ENCODE data around the gene TTLL8.

DNA sequence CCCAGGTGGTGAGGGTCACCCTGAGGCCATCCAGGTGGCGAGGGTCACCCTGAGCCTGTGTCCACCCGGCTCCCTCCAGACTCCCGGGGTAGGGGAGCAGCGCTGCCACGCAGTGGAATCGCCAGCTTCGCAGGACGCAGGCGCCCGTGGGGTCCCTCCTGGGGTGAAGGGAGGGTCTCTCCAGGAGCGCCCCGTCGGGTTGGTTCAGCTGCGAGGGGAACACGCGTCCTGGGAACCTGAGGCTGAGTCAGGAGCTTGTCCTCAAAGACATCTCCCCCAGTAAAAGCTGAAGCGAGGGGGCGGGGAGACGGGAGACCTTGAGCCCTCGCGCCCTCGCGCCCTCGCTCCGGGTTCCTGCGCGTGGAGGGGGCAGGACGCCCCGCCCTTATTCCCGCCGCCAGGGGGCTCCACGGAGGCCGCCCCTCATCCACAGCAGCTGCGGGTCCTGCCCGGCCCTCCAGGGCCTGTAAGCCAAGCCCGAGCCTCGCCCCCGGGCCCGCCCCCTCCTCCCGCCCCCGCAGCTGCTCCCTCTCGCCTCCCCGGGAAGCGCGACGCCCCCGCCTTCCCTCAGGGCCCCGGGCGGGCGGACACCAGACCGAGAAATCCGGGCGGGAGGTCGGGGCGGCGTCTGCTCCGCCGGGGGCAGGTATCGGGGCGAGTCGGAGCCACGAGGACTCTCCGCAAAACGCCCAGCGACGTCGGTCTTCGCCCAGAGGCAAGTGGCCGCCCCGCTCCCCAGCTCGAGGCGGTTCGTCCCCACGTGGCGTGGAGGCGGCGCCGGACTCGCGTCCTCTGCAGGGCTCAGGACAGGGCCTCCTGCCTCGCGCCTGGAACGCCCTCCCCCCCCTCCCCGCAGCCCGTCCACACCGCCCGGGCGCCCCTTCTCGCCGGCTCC is 74.7 kb downstream of the TTLL8 start:
- TF ChIP-seq, protein P1, sequence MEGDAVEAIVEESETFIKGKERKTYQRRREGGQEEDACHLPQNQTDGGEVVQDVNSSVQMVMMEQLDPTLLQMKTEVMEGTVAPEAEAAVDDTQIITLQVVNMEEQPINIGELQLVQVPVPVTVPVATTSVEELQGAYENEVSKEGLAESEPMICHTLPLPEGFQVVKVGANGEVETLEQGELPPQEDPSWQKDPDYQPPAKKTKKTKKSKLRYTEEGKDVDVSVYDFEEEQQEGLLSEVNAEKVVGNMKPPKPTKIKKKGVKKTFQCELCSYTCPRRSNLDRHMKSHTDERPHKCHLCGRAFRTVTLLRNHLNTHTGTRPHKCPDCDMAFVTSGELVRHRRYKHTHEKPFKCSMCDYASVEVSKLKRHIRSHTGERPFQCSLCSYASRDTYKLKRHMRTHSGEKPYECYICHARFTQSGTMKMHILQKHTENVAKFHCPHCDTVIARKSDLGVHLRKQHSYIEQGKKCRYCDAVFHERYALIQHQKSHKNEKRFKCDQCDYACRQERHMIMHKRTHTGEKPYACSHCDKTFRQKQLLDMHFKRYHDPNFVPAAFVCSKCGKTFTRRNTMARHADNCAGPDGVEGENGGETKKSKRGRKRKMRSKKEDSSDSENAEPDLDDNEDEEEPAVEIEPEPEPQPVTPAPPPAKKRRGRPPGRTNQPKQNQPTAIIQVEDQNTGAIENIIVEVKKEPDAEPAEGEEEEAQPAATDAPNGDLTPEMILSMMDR (tag by site-specific recombination; IDR thresholded peaks at IDR 0.05), result no peak
- TF ChIP-seq, protein P2, sequence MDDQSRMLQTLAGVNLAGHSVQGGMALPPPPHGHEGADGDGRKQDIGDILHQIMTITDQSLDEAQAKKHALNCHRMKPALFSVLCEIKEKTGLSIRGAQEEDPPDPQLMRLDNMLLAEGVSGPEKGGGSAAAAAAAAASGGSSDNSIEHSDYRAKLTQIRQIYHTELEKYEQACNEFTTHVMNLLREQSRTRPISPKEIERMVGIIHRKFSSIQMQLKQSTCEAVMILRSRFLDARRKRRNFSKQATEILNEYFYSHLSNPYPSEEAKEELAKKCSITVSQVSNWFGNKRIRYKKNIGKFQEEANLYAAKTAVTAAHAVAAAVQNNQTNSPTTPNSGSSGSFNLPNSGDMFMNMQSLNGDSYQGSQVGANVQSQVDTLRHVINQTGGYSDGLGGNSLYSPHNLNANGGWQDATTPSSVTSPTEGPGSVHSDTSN (CRISPR knock-in tag; IDR thresholded peaks at IDR 0.05), result no peak
- no peak for TF ChIP-seq ZNF280D (tag by site-specific recombination; IDR thresholded peaks at IDR 0.05)
- TF ChIP-seq, protein P3, sequence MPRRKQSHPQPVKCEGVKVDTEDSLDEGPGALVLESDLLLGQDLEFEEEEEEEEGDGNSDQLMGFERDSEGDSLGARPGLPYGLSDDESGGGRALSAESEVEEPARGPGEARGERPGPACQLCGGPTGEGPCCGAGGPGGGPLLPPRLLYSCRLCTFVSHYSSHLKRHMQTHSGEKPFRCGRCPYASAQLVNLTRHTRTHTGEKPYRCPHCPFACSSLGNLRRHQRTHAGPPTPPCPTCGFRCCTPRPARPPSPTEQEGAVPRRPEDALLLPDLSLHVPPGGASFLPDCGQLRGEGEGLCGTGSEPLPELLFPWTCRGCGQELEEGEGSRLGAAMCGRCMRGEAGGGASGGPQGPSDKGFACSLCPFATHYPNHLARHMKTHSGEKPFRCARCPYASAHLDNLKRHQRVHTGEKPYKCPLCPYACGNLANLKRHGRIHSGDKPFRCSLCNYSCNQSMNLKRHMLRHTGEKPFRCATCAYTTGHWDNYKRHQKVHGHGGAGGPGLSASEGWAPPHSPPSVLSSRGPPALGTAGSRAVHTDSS (tag by site-specific recombination; IDR thresholded peaks at IDR 0.05), result no peak
- TF ChIP-seq ZIC2 (tag by site-specific recombination; IDR thresholded peaks at IDR 0.05), result no peak
- TF ChIP-seq ZNF677 (tag by site-specific recombination; IDR thresholded peaks at IDR 0.05), result no peak
- no peak for TF ChIP-seq PATZ1 (tag by site-specific recombination; IDR thresholded peaks at IDR 0.05)
- TF ChIP-seq ZNF37A (tag by site-specific recombination; IDR thresholded peaks at IDR 0.05), result no peak

Measured in HEK293 (cell line).